Measurements from ENCODE around the gene TXNDC2. TPM values are rescaled to one million over a fixed set of nuclear protein-coding genes. Genes with fewer than 3 reads are reported as not detected.

Gene TXNDC2
- total and polyA plus RNA-seq, 9 of the 15 experiments (the other 6 are each of a cell fraction or from before 2014, with no cell fraction given) = 1.2 to 4.9 (median 2.3) TPM

- TF ChIP-seq ZNF318 (IDR thresholded peaks at IDR 0.05; ENCODE audit: borderline replicate concordance in 1 of 2, low read depth in 1 of 2) (no peak), ZHX1 (conservative IDR thresholded peaks at IDR 0.05; ENCODE audit: low read length) (0 out of 2 replicates have a peak, but pooled peaks have one; percentile 66), TSC22D4 (tag; IDR thresholded peaks at IDR 0.05) (no peak), FUS (optimal IDR thresholded peaks at IDR 0.05; ENCODE audit: low read depth, low read length) (no peak), MLLT1 (IDR thresholded peaks at IDR 0.05) (peak; percentile 34 to 60; a peak in 3 of 4 replicates), FOXA3 (CRISPR knock-in tag; conservative IDR thresholded peaks at IDR 0.05 in 1 of 2, IDR thresholded peaks at IDR 0.05 in 1 of 2) (0 out of 4 replicates have a peak, but pooled peaks of 1 of the 2 experiments have one; percentile 67), PKNOX1 (IDR thresholded peaks at IDR 0.05) (peak; percentile 6; the same call in 1 of the 2 replicates), ZNF740 (CRISPR knock-in tag; IDR thresholded peaks at IDR 0.05) (no peak), ZNF740 (tag; IDR thresholded peaks at IDR 0.05) (no peak), ELF4 (CRISPR knock-in tag; IDR thresholded peaks at IDR 0.05) (peak; percentile 80; the same call in 1 of the 2 replicates)
These were observed at the start of gene TXNDC2 (continued) for GRCh38 chr18:9885170-9886004.

Measured in K562 (cell line).